Spleen (tissue), 11 donors: Measurements from ENCODE around the gene CHIA. TPM values are rescaled to one million over a fixed set of nuclear protein-coding genes. Genes with fewer than 3 reads are reported as not detected.
"Not testable (repeated sequence)": the region's sequence is repeated elsewhere in the genome, so short reads cannot be mapped to it uniquely, and the experiment has no call there.

Experiments
- DNase-seq: peaks from one replicate; pipeline ENCODE4 v3.0.0-alpha.2; 2020
- H3K27ac ChIP-seq, 8 donors: fragments of 200-600 bp; sonication (generic) in 7 of 8; 1 replicate in 4 of 8; 2 replicates in 4 of 8; pipeline versions ENCODE4 v1.5.0 to v1.8.0; 2016 to 2021; ENCODE audit warnings: inconsistent platforms in 4 of 8, mild to moderate bottlenecking in 4 of 8, moderate library complexity in 1 of 8
- H3K27me3 ChIP-seq, 7 donors: fragments of 200-600 bp; sonication (generic) in 6 of 7; replicated peaks in 1 of 7; 1 replicate in 4 of 7; 2 replicates in 3 of 7; pipeline versions ENCODE4 v1.5.0 to v1.8.0; 2016 to 2021; ENCODE audit warnings: inconsistent platforms in 3 of 7, mild to moderate bottlenecking in 1 of 7
- H3K36me3 ChIP-seq, 6 donors: fragments of 200-600 bp; sonication (generic) in 5 of 6; 1 replicate in 4 of 6; 2 replicates in 2 of 6; pipeline versions ENCODE4 v1.5.0 to v1.8.0; 2016 to 2021; ENCODE audit warnings: inconsistent platforms in 2 of 6
- H3K4me1 ChIP-seq, 6 donors: fragments of 200-600 bp; sonication (generic) in 5 of 6; 1 replicate in 3 of 6; 2 replicates in 3 of 6; pipeline versions ENCODE4 v1.5.0 to v1.8.0; 2016 to 2021; ENCODE audit warnings: inconsistent platforms in 3 of 6
- H3K4me3 ChIP-seq, 8 donors: fragments of 200-600 bp; sonication (generic) in 7 of 8; 1 replicate in 4 of 8; 2 replicates in 4 of 8; pipeline versions ENCODE4 v1.5.0 to v1.8.0; 2016 to 2021; ENCODE audit warnings: inconsistent platforms in 4 of 8, mild to moderate bottlenecking in 4 of 8, moderate library complexity in 2 of 8
- H3K9me3 ChIP-seq, 8 donors: fragments of 200-600 bp; sonication (generic) in 7 of 8; 1 replicate in 4 of 8; 2 replicates in 4 of 8; pipeline versions ENCODE4 v1.5.0 to v1.8.0; 2016 to 2021; ENCODE audit warnings: inconsistent platforms in 4 of 8
- CTCF ChIP-seq, 11 experiments: fragments of 200-600 bp in 7 of 11; fragments of 450-650 bp in 4 of 11; sonication (generic) in 4 of 11; IDR thresholded peaks in 8 of 11; conservative IDR thresholded peaks in 3 of 11; 1 replicate in 7 of 11; 2 replicates in 4 of 11; pipeline versions ENCODE4 v1.4.0 to v1.8.0; 2016 to 2021; ENCODE audit warnings: antibody characterized with exemption in 11 of 11, inconsistent platforms in 4 of 11, mild to moderate bottlenecking in 1 of 11
- POLR2A ChIP-seq, 3 donors: fragments of 450-650 bp; IDR thresholded peaks; one replicate each; pipeline ENCODE4 v1.5.1; 2017; ENCODE audit warnings: antibody characterized with exemption in 3 of 3, mild to moderate bottlenecking in 1 of 3
- POLR2AphosphoS5 ChIP-seq, 3 donors: sonication (generic); formaldehyde crosslinking; IDR thresholded peaks; one replicate each; pipeline ENCODE4 v1.5.1; 2017; ENCODE audit warnings: antibody characterized with exemption in 3 of 3
- WGBS, 5 donors: extraction: QIAGEN DNeasy Blood & Tissue Kit in 3 of 5; methylation state at CpG; one replicate each; pipeline versions ENCODE4 v1.1.5 to v1.1.7; 2013 to 2018; 5-methylcytosine and 5-hydroxymethylcytosine counted together
- intact Hi-C: fragments of 100-400 bp; cut with DNase I; formaldehyde crosslinking; loops from one replicate; pipeline ENCODE4 v1.15.0; 2023; ENCODE audit warnings: low total_unique reads
- polyA plus RNA-seq, 3 donors: library from polyadenylated mRNA; stranded (reverse); fragments of 200-250 nt; gene quantifications; one replicate each; pipeline ENCODE4 v1.2.1, GENCODE V29; 2013
- total RNA-seq, 7 donors: library from RNA; depleted of rRNA in 3 of 7; stranded (reverse); fragments of >200 nt in 3 of 7; fragmentation: NEBNext Ultra II Directional in 4 of 7; extraction: Animal tissue kit (Norgen Biotek cat#: 25700) in 4 of 7; gene quantifications; one replicate each; pipeline versions ENCODE4 v1.1.0 to v1.2.1, GENCODE V29; 2016 to 2021
- donor health status: healthy with polysubstance abuse.
- donor health status: DM: no; HTN: no; CAD: no; lungs with moderate emphysema.
- donor health status: DM: no; HTN: no; CAD: no.
- donor health status: Bipolar disorder and iron deficiency.
- donor health status: healthy.
- donor health status: DM: no; HTN: no; CAD: no.
- donor health status: DM: yes; HTN: yes; CAD: no.

Gene CHIA
- total and polyA plus RNA-seq, 10 donors: 0.14 TPM; not detected in 9

- Histone ChIP-seq H3K4me3 (no peak overlapping the region), H3K4me1 (peaks cover 0 to 6% (median 0%) of the 10 kb centered on the region in 6 donors), H3K27me3 (no peaks in the 10 kb centered on the region), H3K9me3 (peaks cover 0 to 44% (median 24%) of the 10 kb centered on the region in 8 donors), H3K27ac (no peak overlapping the region), H3K36me3 (no peaks in the 10 kb centered on the region)
- WGBS, 5 donors: 48 to 82% (median 67%) methylated on average over 2 of the region's 2 CpGs
- peak; percentile 71 for DNase-seq
- intact Hi-C loops: loop anchor here (10.0 kb wide), 1 partner anchor 109 kb away; the partner anchor contains the start of gene CHI3L2
- TF ChIP-seq POLR2AphosphoS5 (IDR thresholded peaks at IDR 0.05): peak in 1 of 3 donors; percentile 28
- TF ChIP-seq CTCF (IDR thresholded peaks at IDR 0.05 in 8 of 11, conservative IDR thresholded peaks at IDR 0.05 in 3 of 11): peak; percentile 30 to 83 (median 61)
- TF ChIP-seq POLR2A (IDR thresholded peaks at IDR 0.05): no peak
These were observed 43.5 kb downstream of the CHIA start for GRCh38 chr1:111334169-111334568.

GRCh38 chr1:111335214-111335877 lies 44.7 kb downstream of the CHIA start:
- peaks cover 0 to 33% (median 20%) of the 10 kb centered on the region in 8 donors for H3K9me3 ChIP-seq
- intact Hi-C loops: loop anchor here (10.0 kb wide), 1 partner anchor 111 kb away; the partner anchor contains the start of gene CHI3L2
- not testable (repeated sequence) for H3K36me3 ChIP-seq, H3K4me3 ChIP-seq, H3K4me1 ChIP-seq, DNase-seq, H3K27ac ChIP-seq, H3K27me3 ChIP-seq
- WGBS, 5 donors: 85 to 96% (median 88%) methylated on average over 14 to 15 of the region's 15 CpGs

- not testable (repeated sequence) for DNase-seq, H3K36me3 ChIP-seq, H3K27ac ChIP-seq, H3K27me3 ChIP-seq, H3K4me1 ChIP-seq, H3K4me3 ChIP-seq
- intact Hi-C loops: loop anchor here (10.0 kb wide), 1 partner anchor 114 kb away; the partner anchor contains the start of gene CHI3L2
- peaks cover 0 to 14% (median 5%) of the 10 kb centered on the region in 8 donors for H3K9me3 ChIP-seq
- WGBS, 5 donors: 66 to 93% (median 83%) methylated on average over 2 of the region's 2 CpGs
These were observed 48.2 kb downstream of the CHIA start for GRCh38 chr1:111338849-111339248.

GRCh38 chr1:111346089-111346885 lies 55.6 kb downstream of the CHIA start:
- WGBS, 5 donors: 4 to 7% (median 5%) methylated on average over 40 to 45 of the region's 45 CpGs
- TF ChIP-seq CTCF (IDR thresholded peaks at IDR 0.05 in 8 of 11, conservative IDR thresholded peaks at IDR 0.05 in 3 of 11) (peak in 6 of 11 experiments; percentile 12 to 32 (median 22)), POLR2AphosphoS5 (IDR thresholded peaks at IDR 0.05) (peak; percentile 75 to 92 (median 83)), POLR2A (IDR thresholded peaks at IDR 0.05) (peak in 1 of 3 donors; percentile 29)
- Histone ChIP-seq H3K27ac (peak overlapping the region; percentile 48 to 77 (median 72)), H3K9me3 (no peaks in the 10 kb centered on the region), H3K4me1 (peaks cover 0 to 16% (median 11%) of the 10 kb centered on the region in 6 donors), H3K36me3 (no peaks in the 10 kb centered on the region), H3K27me3 (no peaks in the 10 kb centered on the region), H3K4me3 (peak overlapping the region; percentile 43 to 72 (median 52))
- intact Hi-C loops: no loop called here
- peak; percentile 96 for DNase-seq

GRCh38 chr1:111347026-111347425 lies 56.4 kb downstream of the CHIA start:
- TF ChIP-seq CTCF (IDR thresholded peaks at IDR 0.05 in 8 of 11, conservative IDR thresholded peaks at IDR 0.05 in 3 of 11) (no peak), POLR2AphosphoS5 (IDR thresholded peaks at IDR 0.05) (no peak), POLR2A (IDR thresholded peaks at IDR 0.05) (no peak)
- peaks cover 0 to 16% (median 11%) of the 10 kb centered on the region in 6 donors for H3K4me1 ChIP-seq
- peak overlapping the region in 2 of 8 donors; percentile 75 to 77 for H3K27ac ChIP-seq
- H3K36me3 ChIP-seq: no peaks in the 10 kb centered on the region
- no peaks in the 10 kb centered on the region for H3K9me3 ChIP-seq
- no peak for DNase-seq
- intact Hi-C loops: no loop called here
- H3K4me3 ChIP-seq: peak overlapping the region in 2 of 8 donors; percentile 52 to 72
- no peaks in the 10 kb centered on the region for H3K27me3 ChIP-seq
- WGBS, 5 donors: 74 to 81% (median 76%) methylated on average over 6 of the region's 6 CpGs
